Activated naive CD4-positive, alpha-beta T cell treated with anti-CD3 and anti-CD28 coated beads for 36 hours (primary cell): ENCODE results near the gene LNX1. TPM values are rescaled to one million over a fixed set of nuclear protein-coding genes. Genes with fewer than 3 reads are reported as not detected.

ENCODE experiments used
- CTCF ChIA-PET: fragments of 350-600 bp; sonication (Branson Sonifier 250); formaldehyde crosslinking; loops from one replicate; lab custom pipeline; 2021; ENCODE audit warnings: antibody characterized with exemption; lab: Charles Lee
- DNase-seq: peaks from one replicate; pipeline ENCODE4 v3.0.0-alpha.2; 2020
- H3K27ac Mint-ChIP-seq: one replicate; pipeline ENCODE4 v1.8.0; 2021; ENCODE audit warnings: mild to moderate bottlenecking, mixed read lengths
- H3K27me3 Mint-ChIP-seq: one replicate; pipeline ENCODE4 v1.8.0; 2021; ENCODE audit warnings: low read depth, mixed read lengths
- H3K36me3 Mint-ChIP-seq: one replicate; pipeline ENCODE4 v1.8.0; 2021; ENCODE audit warnings: low read depth, mixed read lengths
- H3K4me1 Mint-ChIP-seq: one replicate; pipeline ENCODE4 v1.8.0; 2021; ENCODE audit warnings: low read depth, mixed read lengths
- H3K4me3 Mint-ChIP-seq: one replicate; pipeline ENCODE4 v1.8.0; 2021; ENCODE audit warnings: mild to moderate bottlenecking, moderate library complexity, mixed read lengths
- H3K9me3 Mint-ChIP-seq: one replicate; pipeline ENCODE4 v1.8.0; 2021; ENCODE audit warnings: mixed read lengths
- intact Hi-C: fragments of 100-400 bp; cut with micrococcal nuclease; formaldehyde crosslinking; loops from one replicate; pipeline ENCODE4 v1.15.1; 2023
- total RNA-seq, 2 experiments: library from RNA; stranded (reverse); gene quantifications; one replicate each; pipeline ENCODE4 v1.2.3, GENCODE V29; 2021

The LNX1 gene
- under 1 TPM in 1 of 2 experiments, not detected in 1; 0.17 TPM for total RNA-seq

GRCh38 chr4:53591372-53591892 lies at the start of gene LNX1:
Gene LNX1 (minus strand): TSS chr4:53591486. CDS start chr4:53574002, 17,484 bp downstream.
- H3K27ac Mint-ChIP-seq: no peak within 1 kb of the TSS
- peak within 1 kb of the TSS; percentile 39 for H3K4me3 Mint-ChIP-seq
- intact Hi-C loops: loop anchor here (10.0 kb wide), 2 partner anchors 397 to 633 kb away; partner anchors contain the start of gene PDGFRA
- H3K36me3 Mint-ChIP-seq: no peaks in the 10 kb centered on the region
- no peaks in the 10 kb centered on the region for H3K9me3 Mint-ChIP-seq
- peaks cover 52% of the 10 kb centered on the region for H3K27me3 Mint-ChIP-seq
- H3K4me1 Mint-ChIP-seq: peaks cover 12% of the 10 kb centered on the region
- CTCF ChIA-PET: no interaction called here
- DNase-seq: peak; percentile 17

GRCh38 chr4:53640576-53641453 lies 49.5 kb upstream of the LNX1 start:
- no peaks in the 10 kb centered on the region for H3K4me1 Mint-ChIP-seq
- CTCF ChIA-PET: no interaction called here
- H3K9me3 Mint-ChIP-seq: no peaks in the 10 kb centered on the region
- intact Hi-C loops: no loop called here
- H3K27me3 Mint-ChIP-seq: peaks cover 12% of the 10 kb centered on the region
- H3K4me3 Mint-ChIP-seq: no peak overlapping the region
- H3K36me3 Mint-ChIP-seq: no peaks in the 10 kb centered on the region
- no peak overlapping the region for H3K27ac Mint-ChIP-seq
- DNase-seq: no peak

GRCh38 chr4:53638919-53639318 lies 47.6 kb upstream of the LNX1 start:
- Mint-ChIP-seq H3K27ac (no peak overlapping the region), H3K4me3 (no peak overlapping the region), H3K4me1 (no peaks in the 10 kb centered on the region), H3K9me3 (no peaks in the 10 kb centered on the region), H3K36me3 (no peaks in the 10 kb centered on the region), H3K27me3 (peaks cover 11% of the 10 kb centered on the region)
- CTCF ChIA-PET: interaction anchor here (0.6 kb wide), 1 partner anchor 421 kb away, joined by 3 read pairs; no protein-coding TSS in a partner anchor
- DNase-seq: no peak
- intact Hi-C loops: no loop called here

GRCh38 chr4:53637348-53637747 lies 46.1 kb upstream of the LNX1 start:
- no peaks in the 10 kb centered on the region for H3K9me3 Mint-ChIP-seq
- H3K4me1 Mint-ChIP-seq: no peaks in the 10 kb centered on the region
- CTCF ChIA-PET: no interaction called here
- no peak for DNase-seq
- H3K36me3 Mint-ChIP-seq: no peaks in the 10 kb centered on the region
- no peak overlapping the region for H3K4me3 Mint-ChIP-seq
- H3K27ac Mint-ChIP-seq: no peak overlapping the region
- intact Hi-C loops: no loop called here
- H3K27me3 Mint-ChIP-seq: peaks cover 20% of the 10 kb centered on the region

GRCh38 chr4:53635697-53636483 lies 44.6 kb upstream of the LNX1 start:
- no peaks in the 10 kb centered on the region for H3K4me1 Mint-ChIP-seq
- DNase-seq: no peak
- H3K27ac Mint-ChIP-seq: no peak overlapping the region
- CTCF ChIA-PET: no interaction called here
- no peaks in the 10 kb centered on the region for H3K36me3 Mint-ChIP-seq
- intact Hi-C loops: no loop called here
- peaks cover 20% of the 10 kb centered on the region for H3K27me3 Mint-ChIP-seq
- H3K9me3 Mint-ChIP-seq: no peaks in the 10 kb centered on the region
- no peak overlapping the region for H3K4me3 Mint-ChIP-seq

GRCh38 chr4:53633608-53634007 lies 42.3 kb upstream of the LNX1 start:
- no peak for DNase-seq
- Mint-ChIP-seq H3K4me3 (no peak overlapping the region), H3K27ac (no peak overlapping the region), H3K36me3 (no peaks in the 10 kb centered on the region), H3K27me3 (peaks cover 18% of the 10 kb centered on the region), H3K9me3 (no peaks in the 10 kb centered on the region), H3K4me1 (no peaks in the 10 kb centered on the region)
- CTCF ChIA-PET: no interaction called here
- intact Hi-C loops: no loop called here

- DNase-seq: no peak
- no peak overlapping the region for H3K4me3 Mint-ChIP-seq
- CTCF ChIA-PET: no interaction called here
- no peaks in the 10 kb centered on the region for H3K9me3 Mint-ChIP-seq
- H3K36me3 Mint-ChIP-seq: no peaks in the 10 kb centered on the region
- H3K4me1 Mint-ChIP-seq: no peaks in the 10 kb centered on the region
- intact Hi-C loops: no loop called here
- H3K27ac Mint-ChIP-seq: no peak overlapping the region
- peaks cover 13% of the 10 kb centered on the region for H3K27me3 Mint-ChIP-seq
Measured at GRCh38 chr4:53629296-53629695, 38.0 kb upstream of the LNX1 start.

GRCh38 chr4:53626491-53626890 lies 35.2 kb upstream of the LNX1 start:
- CTCF ChIA-PET: no interaction called here
- H3K4me3 Mint-ChIP-seq: no peak overlapping the region
- DNase-seq: no peak
- no peaks in the 10 kb centered on the region for H3K9me3 Mint-ChIP-seq
- H3K27me3 Mint-ChIP-seq: peaks cover 6% of the 10 kb centered on the region
- H3K36me3 Mint-ChIP-seq: no peaks in the 10 kb centered on the region
- intact Hi-C loops: no loop called here
- H3K4me1 Mint-ChIP-seq: no peaks in the 10 kb centered on the region
- H3K27ac Mint-ChIP-seq: no peak overlapping the region

GRCh38 chr4:53625888-53626287 lies 34.6 kb upstream of the LNX1 start:
- no peak for DNase-seq
- H3K4me3 Mint-ChIP-seq: no peak overlapping the region
- peaks cover 11% of the 10 kb centered on the region for H3K27me3 Mint-ChIP-seq
- H3K9me3 Mint-ChIP-seq: no peaks in the 10 kb centered on the region
- no peaks in the 10 kb centered on the region for H3K4me1 Mint-ChIP-seq
- intact Hi-C loops: no loop called here
- H3K36me3 Mint-ChIP-seq: no peaks in the 10 kb centered on the region
- H3K27ac Mint-ChIP-seq: no peak overlapping the region
- CTCF ChIA-PET: no interaction called here

- intact Hi-C loops: no loop called here
- Mint-ChIP-seq H3K9me3 (no peaks in the 10 kb centered on the region), H3K4me3 (no peak overlapping the region), H3K36me3 (no peaks in the 10 kb centered on the region), H3K27ac (no peak overlapping the region), H3K4me1 (no peaks in the 10 kb centered on the region), H3K27me3 (peaks cover 12% of the 10 kb centered on the region)
- CTCF ChIA-PET: no interaction called here
- DNase-seq: no peak
Measured at GRCh38 chr4:53622739-53623151, 31.5 kb upstream of the LNX1 start.

- DNase-seq: no peak
- Mint-ChIP-seq H3K4me3 (no peak overlapping the region), H3K27ac (no peak overlapping the region), H3K36me3 (no peaks in the 10 kb centered on the region), H3K4me1 (no peaks in the 10 kb centered on the region), H3K9me3 (no peaks in the 10 kb centered on the region), H3K27me3 (peaks cover 11% of the 10 kb centered on the region)
- CTCF ChIA-PET: no interaction called here
- intact Hi-C loops: no loop called here
Measured at GRCh38 chr4:53620956-53621355, 29.7 kb upstream of the LNX1 start.

- intact Hi-C loops: no loop called here
- no peak for DNase-seq
- Mint-ChIP-seq H3K27me3 (peaks cover 11% of the 10 kb centered on the region), H3K27ac (no peak overlapping the region), H3K4me1 (no peaks in the 10 kb centered on the region), H3K4me3 (no peak overlapping the region), H3K36me3 (no peaks in the 10 kb centered on the region), H3K9me3 (no peaks in the 10 kb centered on the region)
- CTCF ChIA-PET: no interaction called here
Measured at GRCh38 chr4:53619431-53619830, 28.1 kb upstream of the LNX1 start.
